Gastroesophageal sphincter (tissue), 4 donors: ENCODE data around the gene RALGAPB. TPM values are rescaled to one million over a fixed set of nuclear protein-coding genes. Genes with fewer than 3 reads are reported as not detected.
A peak's percentile ranks its signal among the peaks of the same experiment; 100 is the strongest.

Experiments used
- ATAC-seq: fragments of 150-250 bp; one replicate; pipeline ENCODE4 v1.9.1; 2016; ENCODE audit warnings: mild to moderate bottlenecking, moderate library complexity
- H3K27ac ChIP-seq, 4 donors: fragments of 200-600 bp; sonication (generic) in 3 of 4; 1 replicate in 3 of 4; 2 replicates in 1 of 4; pipeline ENCODE4 v1.5.1; 2016 to 2019
- H3K27me3 ChIP-seq: fragments of 200-600 bp; sonication (generic); one replicate; pipeline ENCODE4 v1.5.1; 2019
- H3K36me3 ChIP-seq, 2 donors: fragments of 200-600 bp; sonication (generic); one replicate each; pipeline ENCODE4 v1.5.1; 2019; ENCODE audit warnings: control low read depth in 1 of 2
- H3K4me1 ChIP-seq, 3 donors: fragments of 200-600 bp; sonication (generic); 1 replicate in 2 of 3; 2 replicates in 1 of 3; pipeline ENCODE4 v1.5.1; 2016 to 2019; ENCODE audit warnings: control low read depth in 2 of 3
- H3K4me3 ChIP-seq, 2 donors: fragments of 200-600 bp; sonication (generic); one replicate each; pipeline ENCODE4 v1.5.1; 2019; ENCODE audit warnings: mild to moderate bottlenecking in 1 of 2, moderate library complexity in 1 of 2
- H3K9me3 ChIP-seq, 3 donors: fragments of 200-600 bp; sonication (generic); one replicate each; pipeline ENCODE4 v1.5.1; 2017 to 2019; ENCODE audit warnings: control low read depth in 2 of 3
- CTCF ChIP-seq, 4 experiments: fragments of 200-600 bp in 2 of 4; fragments of 450-650 bp in 2 of 4; sonication (generic) in 1 of 4; IDR thresholded peaks; one replicate each; pipeline ENCODE4 v1.5.1; 2017 to 2019; ENCODE audit warnings: antibody characterized with exemption in 4 of 4, mild to moderate bottlenecking in 2 of 4, moderate library complexity in 2 of 4
- EP300 ChIP-seq: sonication (generic); formaldehyde crosslinking; IDR thresholded peaks from one replicate; pipeline ENCODE4 v1.6.1; 2017; ENCODE audit warnings: antibody characterized with exemption, mild to moderate bottlenecking
- POLR2A ChIP-seq, 2 donors: fragments of 450-650 bp; IDR thresholded peaks; one replicate each; pipeline ENCODE4 v1.6.1; 2017; ENCODE audit warnings: antibody characterized with exemption in 2 of 2, mild to moderate bottlenecking in 2 of 2, moderate library complexity in 1 of 2
- POLR2AphosphoS5 ChIP-seq: sonication (generic); formaldehyde crosslinking; IDR thresholded peaks from one replicate; pipeline ENCODE4 v1.6.1; 2017; ENCODE audit warnings: antibody characterized with exemption
- WGBS, 2 donors: methylation state at CpG; one replicate each; pipeline ENCODE4 v1.1.5; 2018; ENCODE audit warnings: low coverage in 1 of 2; 5-methylcytosine and 5-hydroxymethylcytosine counted together
- total RNA-seq, 4 donors: library from RNA; depleted of rRNA; stranded (reverse); fragments of >200 nt; gene quantifications; one replicate each; pipeline ENCODE4 v1.1.0, GENCODE V29; 2016

RALGAPB gene
- total RNA-seq, 4 donors from 2014 or later, result 26.0 to 42.3 (median 36.0) TPM

GRCh38 chr20:38446441-38447209, 26.0 kb upstream of the RALGAPB start:
- ATAC-seq, result peak; percentile 94
- Histone ChIP-seq H3K4me1 (peaks cover 0 to 25% (median 4%) of the 10 kb centered on the region in 3 donors), H3K4me3 (peak overlapping the region; percentile 95 to 97), H3K36me3 (peaks cover 0 to 35% of the 10 kb centered on the region in 2 donors), H3K27me3 (no peaks in the 10 kb centered on the region), H3K27ac (peak overlapping the region; percentile 82 to 87 (median 85)), H3K9me3 (no peaks in the 10 kb centered on the region)
- peak; percentile 92 for TF ChIP-seq POLR2AphosphoS5
- peak; percentile 85 to 95 (median 92) for TF ChIP-seq CTCF (IDR thresholded peaks at IDR 0.05)
- TF ChIP-seq EP300, result no peak
- peak; percentile 76 to 85 for TF ChIP-seq POLR2A (IDR thresholded peaks at IDR 0.05)
- 8 to 60% methylated on average over 1 to 9 of the region's 56 CpGs for WGBS, 2 donors

GRCh38 chr20:38447251-38447661, 25.4 kb upstream of the RALGAPB start:
- Histone ChIP-seq H3K27me3 (no peaks in the 10 kb centered on the region), H3K4me3 (peak overlapping the region; percentile 95 to 97), H3K9me3 (no peaks in the 10 kb centered on the region), H3K27ac (peak overlapping the region; percentile 82 to 87 (median 85)), H3K4me1 (peaks cover 0 to 25% (median 4%) of the 10 kb centered on the region in 3 donors), H3K36me3 (peaks cover 0 to 35% of the 10 kb centered on the region in 2 donors)
- WGBS, 2 donors, result 6 to 14% methylated on average over 3 to 6 of the region's 12 CpGs
- ATAC-seq, result no peak
- TF ChIP-seq POLR2AphosphoS5, result no peak
- no peak for TF ChIP-seq CTCF (IDR thresholded peaks at IDR 0.05)
- TF ChIP-seq EP300, result no peak

GRCh38 chr20:38447931-38448675, 24.5 kb upstream of the RALGAPB start:
- Histone ChIP-seq H3K9me3 (no peaks in the 10 kb centered on the region), H3K4me1 (peaks cover 0 to 25% (median 4%) of the 10 kb centered on the region in 3 donors), H3K27ac (no peak overlapping the region), H3K27me3 (no peaks in the 10 kb centered on the region), H3K4me3 (no peak overlapping the region), H3K36me3 (peaks cover 0 to 38% of the 10 kb centered on the region in 2 donors)
- 56 to 99% methylated on average over 2 to 8 of the region's 10 CpGs for WGBS, 2 donors
- TF ChIP-seq CTCF (IDR thresholded peaks at IDR 0.05) (no peak), EP300 (no peak), POLR2A (IDR thresholded peaks at IDR 0.05) (no peak), POLR2AphosphoS5 (no peak)
- ATAC-seq, result no peak

DNA sequence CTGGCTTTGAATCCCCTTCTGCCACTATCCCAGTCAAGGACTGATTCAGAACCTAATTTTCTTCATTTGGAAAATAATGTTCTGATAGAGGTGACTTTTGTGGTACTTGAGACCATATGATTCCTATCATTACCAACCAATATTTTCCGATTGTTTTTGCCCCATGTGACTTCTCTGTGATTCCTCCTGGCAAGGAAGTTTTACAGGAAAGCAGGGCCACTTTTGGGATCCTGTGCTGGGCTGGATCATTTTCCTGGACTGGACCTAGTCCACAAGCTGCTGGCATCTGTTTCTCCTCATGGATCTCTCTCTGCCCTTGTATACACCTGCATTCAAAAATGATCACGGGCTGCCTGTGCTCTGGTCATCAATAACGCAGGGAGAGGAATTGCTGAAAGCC, 23.6 kb upstream of the RALGAPB start:
- no peak overlapping the region for H3K4me3 ChIP-seq
- H3K27ac ChIP-seq, result no peak overlapping the region
- no peaks in the 10 kb centered on the region for H3K9me3 ChIP-seq
- no peaks in the 10 kb centered on the region for H3K27me3 ChIP-seq
- no peak for ATAC-seq
- WGBS, 2 donors, result 50 to 71% methylated on average over 1 of the region's 3 CpGs
- H3K36me3 ChIP-seq, result peaks cover 0 to 38% of the 10 kb centered on the region in 2 donors
- H3K4me1 ChIP-seq, result peaks cover 0 to 25% (median 4%) of the 10 kb centered on the region in 3 donors
- TF ChIP-seq POLR2A (IDR thresholded peaks at IDR 0.05) (no peak), EP300 (no peak), POLR2AphosphoS5 (no peak), CTCF (IDR thresholded peaks at IDR 0.05) (no peak)
